Hypothalamus (tissue), 51 donors: ENCODE results near the gene BTG2.
"Not testable (repeated sequence)": the region's sequence is repeated elsewhere in the genome, so short reads cannot be mapped to it uniquely, and the experiment has no call there.

Experiments used
- DNase-seq, 51 donors: peaks; one replicate each; lab custom pipeline; 2025; lab: John Stamatoyannopoulos, UW

Gene BTG2, protein sequence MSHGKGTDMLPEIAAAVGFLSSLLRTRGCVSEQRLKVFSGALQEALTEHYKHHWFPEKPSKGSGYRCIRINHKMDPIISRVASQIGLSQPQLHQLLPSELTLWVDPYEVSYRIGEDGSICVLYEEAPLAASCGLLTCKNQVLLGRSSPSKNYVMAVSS

DNA sequence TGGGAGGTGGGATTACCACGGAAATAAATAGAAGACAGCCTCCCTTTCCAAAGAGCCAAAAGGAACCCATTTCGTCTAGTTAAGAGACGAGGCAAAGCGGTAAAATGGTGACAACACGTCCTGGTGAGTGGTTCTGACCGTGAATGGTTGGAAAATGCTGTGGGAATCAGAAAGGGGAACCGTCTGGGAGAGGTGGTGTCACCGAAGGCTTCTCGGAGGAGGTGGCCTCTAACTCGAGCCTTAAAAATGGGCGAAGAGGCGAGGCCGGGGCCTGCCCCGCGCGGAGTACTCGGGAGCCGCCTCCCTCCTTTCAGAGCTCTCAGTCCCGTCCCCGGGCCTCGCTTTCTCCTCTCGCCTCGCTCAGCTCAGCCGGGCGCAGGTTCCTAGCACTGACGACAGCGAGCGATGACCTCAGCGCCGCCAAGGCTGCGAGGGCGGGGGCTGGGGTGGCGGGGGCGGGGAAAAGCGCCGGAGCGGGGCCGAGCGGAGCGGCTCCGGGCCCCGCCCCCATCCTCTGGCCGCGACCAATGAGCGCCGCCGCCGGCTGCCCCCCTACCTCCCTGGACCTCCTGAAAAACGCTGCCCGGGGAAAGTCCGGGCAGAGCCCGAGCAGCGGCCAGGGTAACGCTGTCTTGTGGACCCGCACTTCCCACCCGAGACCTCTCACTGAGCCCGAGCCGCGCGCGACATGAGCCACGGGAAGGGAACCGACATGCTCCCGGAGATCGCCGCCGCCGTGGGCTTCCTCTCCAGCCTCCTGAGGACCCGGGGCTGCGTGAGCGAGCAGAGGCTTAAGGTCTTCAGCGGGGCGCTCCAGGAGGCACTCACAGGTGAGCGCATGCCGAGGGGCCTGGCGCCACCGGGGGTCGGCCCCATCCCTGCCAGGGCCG lies at the start of gene BTG2:
Gene BTG2 (plus strand): TSS at position 601 of the 890 bp plus-strand sequence. CDS start 88 bp downstream, at position 689.
- peak; percentile 56 to 100 (median 94) for DNase-seq

DNA sequence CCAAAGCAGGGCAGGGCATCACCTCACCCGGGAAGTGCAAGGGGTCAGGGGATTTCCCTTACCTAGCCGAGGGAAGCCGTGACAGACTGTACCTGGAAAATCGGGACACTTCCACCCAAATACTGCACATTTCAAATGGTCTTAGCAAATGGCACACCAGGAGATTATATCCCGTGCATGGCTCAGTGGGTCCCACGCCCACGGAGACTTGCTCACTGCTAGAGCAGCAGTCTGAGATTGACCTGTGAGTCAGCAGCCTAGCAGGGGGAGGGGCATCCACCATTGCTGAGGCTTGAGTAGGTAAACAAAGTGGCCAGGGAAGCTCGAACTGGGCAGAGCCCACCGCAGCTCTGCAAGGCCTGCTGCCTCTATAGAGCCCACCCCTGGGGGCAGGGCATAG lies 48.7 kb upstream of the BTG2 start:
- not testable (repeated sequence) for DNase-seq

- peak in 1 of 51 donors; percentile 48 for DNase-seq
Measured at GRCh38 chr1:203263496-203263895, 41.8 kb upstream of the BTG2 start.

DNA sequence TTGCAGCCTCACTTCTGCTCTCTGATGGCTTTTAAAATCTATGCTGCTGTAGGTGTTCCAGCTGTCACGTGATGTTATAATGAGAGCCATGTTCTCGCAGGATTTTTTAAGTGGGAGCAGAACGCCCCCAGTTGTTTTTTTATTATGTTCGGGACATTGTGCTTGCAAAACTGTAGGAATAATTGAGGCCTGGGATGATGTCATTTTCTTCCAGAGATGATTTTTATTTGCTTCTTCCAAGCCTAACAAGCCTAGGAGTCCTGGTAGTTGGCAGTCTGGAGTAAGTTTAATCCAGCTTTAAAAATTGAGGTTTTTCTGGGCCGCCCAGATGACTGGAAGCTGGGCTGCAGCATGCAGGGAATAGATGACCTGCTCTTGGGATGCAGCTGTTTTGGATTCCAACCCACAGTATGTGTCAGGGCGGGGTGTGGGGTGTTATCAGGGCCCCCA lies 41.2 kb upstream of the BTG2 start:
- DNase-seq, result peak in 1 of 51 donors; percentile 48

DNA sequence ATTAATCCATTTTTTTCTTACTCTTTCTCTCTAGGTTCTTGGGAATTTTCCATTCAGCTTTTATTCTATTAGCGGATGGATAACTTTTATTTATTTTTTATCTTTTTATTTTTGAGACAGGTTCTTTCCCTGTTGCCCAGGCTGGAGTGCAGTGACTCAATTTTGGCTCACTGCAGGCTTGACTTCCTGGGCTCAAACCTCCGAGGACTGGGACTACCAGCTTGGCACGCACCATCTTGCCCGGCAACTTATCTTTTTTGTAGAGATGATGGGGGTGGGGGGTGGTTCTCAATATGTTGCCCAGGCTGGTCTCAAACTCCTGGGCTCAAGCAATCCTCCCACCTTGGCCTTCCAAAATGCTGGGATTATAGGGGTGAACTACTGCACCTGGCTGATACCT lies 39.8 kb upstream of the BTG2 start:
- no peak for DNase-seq

- DNase-seq, result not testable (repeated sequence)
Measured at GRCh38 chr1:203266140-203266539, 39.2 kb upstream of the BTG2 start.

DNA sequence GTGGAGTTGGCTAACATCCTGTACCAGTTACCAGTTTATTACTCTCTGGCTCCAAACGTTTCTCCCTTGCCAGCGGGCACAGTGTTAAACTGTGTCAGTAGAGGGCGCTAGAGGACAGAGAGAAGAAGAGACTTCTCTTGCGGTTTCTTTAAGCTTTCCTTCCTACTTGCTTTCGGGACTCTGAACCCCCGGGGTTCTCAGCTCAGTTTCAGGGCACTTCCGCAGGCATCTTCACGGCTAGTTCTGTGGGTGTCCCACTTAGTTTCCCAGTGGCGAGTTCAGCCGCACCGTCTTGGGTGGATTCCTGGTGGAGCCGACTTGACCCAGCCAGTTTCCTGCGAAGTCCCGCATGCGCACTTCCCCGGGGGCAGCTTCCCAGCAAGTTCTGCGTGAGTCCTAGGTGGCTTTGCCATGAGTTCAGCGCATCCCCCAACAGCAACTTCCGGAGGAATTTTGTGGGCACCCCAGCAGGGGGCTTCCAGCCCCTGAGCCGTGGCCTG lies 37.9 kb upstream of the BTG2 start:
- peak in 41 of 51 donors; percentile 29 to 90 (median 73) for DNase-seq

GRCh38 chr1:203267912-203268311 lies 37.4 kb upstream of the BTG2 start:
- DNase-seq, result no peak

GRCh38 chr1:203268901-203269653 lies 36.2 kb upstream of the BTG2 start:
- DNase-seq, result peak in 16 of 51 donors; percentile 25 to 76 (median 41)

- DNase-seq, result no peak
Measured at GRCh38 chr1:203269654-203270020, 35.7 kb upstream of the BTG2 start.

DNA sequence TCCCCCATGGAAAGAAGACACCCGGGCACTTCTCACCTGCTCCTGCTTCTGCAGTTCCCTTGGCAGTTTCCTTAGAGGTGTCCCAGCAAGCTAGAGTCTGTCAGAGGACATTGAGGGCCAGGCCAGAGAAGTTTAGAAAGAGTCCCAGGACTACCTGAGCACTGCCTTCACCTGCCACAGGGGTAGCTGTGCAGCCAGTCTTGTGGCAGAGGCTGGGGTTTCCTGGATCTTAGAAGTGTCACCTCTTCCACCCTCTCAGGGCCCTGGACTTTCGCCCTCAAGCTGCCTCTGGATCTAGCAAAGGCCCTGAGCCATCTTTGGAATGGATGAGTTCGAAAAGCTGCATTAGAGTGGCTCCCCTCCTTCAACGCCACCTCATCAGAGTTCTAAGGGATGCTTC lies 34.9 kb upstream of the BTG2 start:
- no peak for DNase-seq

DNA sequence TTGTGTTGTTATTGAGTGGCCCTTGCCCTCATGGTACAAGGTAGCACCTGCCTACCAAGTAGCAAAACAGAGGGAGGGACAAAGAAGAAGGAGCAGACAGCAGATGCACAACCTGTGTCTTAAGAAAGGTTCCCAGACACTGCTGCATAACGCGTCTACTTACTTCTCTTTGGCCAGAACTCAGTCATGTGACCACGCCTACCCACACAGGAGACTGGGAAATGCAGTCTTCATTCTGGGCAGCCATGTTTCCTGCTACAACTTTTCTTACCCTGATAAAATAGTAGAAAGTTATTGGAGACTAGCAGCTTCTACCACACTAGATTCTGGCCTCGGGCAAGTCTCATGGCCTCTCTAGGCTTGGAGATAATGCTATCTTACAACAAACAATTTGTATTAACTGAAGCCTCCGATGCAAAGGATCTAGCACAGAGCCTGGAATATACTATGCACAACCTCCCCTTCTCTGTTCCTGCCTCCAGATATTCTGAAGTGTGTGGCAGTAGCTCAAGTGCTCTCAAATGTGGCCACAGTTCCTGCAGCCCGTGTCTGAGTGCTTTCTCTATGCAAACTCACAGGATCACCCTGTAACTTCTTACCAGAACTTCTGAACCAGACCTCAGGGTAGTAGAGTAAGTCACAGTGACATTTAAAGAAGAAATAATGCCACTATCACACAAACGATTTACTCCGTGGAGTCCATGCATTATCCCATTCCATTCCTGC lies 34.1 kb upstream of the BTG2 start:
- peak in 21 of 51 donors; percentile 15 to 75 (median 51) for DNase-seq

DNA sequence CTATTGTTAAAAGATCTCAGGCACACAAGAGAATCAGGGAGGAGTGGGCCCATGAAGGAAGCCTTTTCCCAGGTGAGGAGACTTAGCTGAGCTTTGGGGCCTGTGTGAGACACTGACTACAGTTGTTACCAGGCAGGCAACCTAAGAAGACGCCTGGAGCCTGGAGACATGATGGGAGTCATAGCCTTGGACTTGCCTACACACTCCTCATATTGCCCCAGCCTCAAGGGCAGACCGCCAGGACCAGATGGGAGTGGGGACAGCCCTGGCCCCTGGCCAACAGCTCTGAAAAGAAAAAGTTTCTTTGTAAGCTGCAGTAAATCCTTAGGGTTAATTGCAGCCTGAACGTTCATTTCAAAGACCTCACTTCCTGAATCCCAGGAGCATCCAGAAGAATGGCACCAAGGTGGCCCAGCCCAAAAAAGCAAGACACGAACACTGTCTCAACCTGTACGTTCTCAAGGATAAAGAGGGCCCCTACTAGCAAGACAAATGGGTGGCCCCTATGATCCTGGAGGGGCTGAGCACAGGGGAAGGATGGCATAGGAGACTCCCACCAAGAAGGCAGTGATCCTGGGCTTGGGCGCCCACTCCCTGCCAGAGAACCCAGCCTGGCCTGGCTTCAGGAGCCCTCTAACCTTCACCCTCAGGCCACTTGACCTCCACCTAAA lies 33.2 kb upstream of the BTG2 start:
- no peak for DNase-seq

DNA sequence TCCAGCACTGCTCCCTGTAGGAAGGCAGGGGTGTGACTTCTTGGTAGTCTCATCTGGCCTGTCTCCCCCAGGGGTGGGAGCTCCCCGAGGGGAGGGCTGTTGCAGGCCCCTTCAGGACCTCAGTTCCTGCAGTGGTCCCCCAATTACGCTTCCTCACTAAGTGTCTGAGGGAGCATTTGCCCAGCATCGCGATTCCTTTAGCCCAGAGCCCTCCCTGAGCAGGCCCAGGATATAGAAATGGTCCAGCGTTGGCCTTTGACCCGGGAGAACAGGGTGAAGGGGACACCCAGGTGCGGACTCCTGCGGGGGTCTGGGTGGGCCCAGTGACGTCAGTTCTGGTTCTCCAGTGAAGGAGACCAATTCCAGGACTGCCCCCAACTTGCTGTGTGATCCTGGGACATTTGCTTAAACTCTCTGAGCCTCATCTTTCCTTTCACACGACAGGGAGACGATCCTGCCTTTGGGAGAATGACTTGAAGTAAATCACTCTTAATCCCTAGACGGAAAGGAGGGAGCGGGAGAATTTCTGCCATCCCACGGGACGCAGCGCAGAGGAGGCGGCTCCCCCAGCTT lies 32.6 kb upstream of the BTG2 start:
- no peak for DNase-seq

DNA sequence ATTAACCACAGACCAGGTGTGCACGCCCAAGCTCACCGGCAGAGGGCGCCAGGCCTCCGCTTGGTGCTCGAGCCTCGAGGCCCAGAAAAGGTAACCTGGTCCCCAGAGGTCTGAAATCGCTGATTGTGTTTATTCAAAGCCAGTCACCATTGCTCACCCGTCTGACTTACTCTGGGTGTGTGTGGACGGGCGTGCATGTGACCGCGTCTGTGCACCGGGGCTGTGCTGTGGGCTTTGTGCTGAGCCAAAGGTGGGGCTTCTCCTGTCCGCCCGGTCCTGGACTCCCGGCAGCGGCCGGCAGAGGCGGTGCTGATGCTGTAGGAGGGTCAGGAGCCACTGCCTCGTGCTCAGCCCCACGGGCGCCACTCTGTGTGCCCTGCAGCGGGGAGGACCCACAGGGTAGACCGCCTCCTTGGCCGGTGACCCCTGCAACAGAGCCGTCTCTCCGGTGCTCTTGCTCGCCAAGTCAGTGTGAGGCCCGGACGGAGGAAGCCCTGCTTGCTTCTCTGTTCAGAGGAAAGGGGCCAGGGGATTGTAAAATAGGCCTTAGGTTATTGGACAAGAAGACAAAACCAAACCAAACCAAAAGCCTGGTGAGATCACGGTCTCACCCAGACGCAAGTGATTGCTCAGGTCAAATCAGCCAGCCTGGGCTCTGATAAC lies 32.0 kb upstream of the BTG2 start:
- DNase-seq, result peak in 49 of 51 donors; percentile 48 to 91 (median 81)

- peak in 28 of 51 donors; percentile 17 to 76 (median 56) for DNase-seq
Measured at GRCh38 chr1:203273869-203274602, 31.3 kb upstream of the BTG2 start.

GRCh38 chr1:203274603-203275381 lies 30.5 kb upstream of the BTG2 start:
- peak in 33 of 51 donors; percentile 32 to 90 (median 69) for DNase-seq
